Measurements from ENCODE around the gene CCDC142.

CCDC142 gene

DNA sequence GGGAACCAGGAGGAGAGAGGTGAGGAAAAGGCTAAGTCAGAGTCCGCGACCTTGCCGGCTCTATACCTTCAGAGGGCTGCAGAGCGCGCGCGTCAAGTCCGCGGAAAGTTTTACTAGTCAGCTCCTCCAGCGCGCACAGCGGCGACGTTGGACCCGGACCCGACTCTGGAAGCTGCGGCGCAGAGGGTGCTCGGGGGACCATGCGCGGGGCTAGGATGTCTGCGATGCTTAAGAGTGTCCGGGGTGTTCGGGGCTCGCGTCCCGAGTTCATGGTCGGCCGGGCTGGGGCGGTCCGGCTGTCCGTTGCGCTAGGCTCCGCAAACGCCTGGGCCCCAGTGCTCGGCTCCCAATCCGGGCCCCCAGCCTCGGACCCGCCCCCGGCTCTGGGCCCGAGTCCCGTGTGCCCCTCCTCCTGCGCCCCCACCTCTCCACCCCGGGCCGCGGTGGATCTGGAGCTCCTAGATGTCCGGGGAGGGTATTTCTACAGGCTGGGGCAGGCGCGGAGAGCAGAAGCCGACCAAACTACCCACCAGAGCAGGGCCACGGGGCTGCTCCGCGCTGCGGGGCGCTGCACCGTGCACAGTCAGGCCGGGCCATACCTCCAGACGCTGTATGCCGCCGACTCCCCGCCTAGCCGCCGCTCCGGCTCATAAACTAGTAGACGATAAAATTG, 16.6 kb upstream of the CCDC142 start, which contains the start of gene LBX2:
Gene LBX2, minus strand, starts transcription at position 337 of the 673 bp plus-strand sequence. Its CDS starts 66 bp downstream, at position 271.
- H3K27me3 ChIP-seq (ENCODE audit: control insufficient read depth in 1 of 2, insufficient read depth in 2 of 2, low read length in 2 of 2) = peaks cover 0 to 12% of the 10 kb centered on the region in 2 donors
- H3K36me3 ChIP-seq (ENCODE audit: control insufficient read depth in 1 of 2, insufficient read depth in 2 of 2, low read length in 2 of 2) = no peaks in the 10 kb centered on the region
- no peak within 1 kb of the TSS for H3K27ac ChIP-seq (ENCODE audit: low read depth, low read length)
- no peaks in the 10 kb centered on the region for H3K9me3 ChIP-seq (ENCODE audit: control insufficient read depth in 1 of 2, low read length in 2 of 2)
- peak within 1 kb of the TSS; percentile 74 to 82 for H3K4me3 ChIP-seq (ENCODE audit: low read depth in 1 of 2, low read length in 2 of 2)
- peaks cover 41 to 54% of the 10 kb centered on the region in 2 donors for H3K4me1 ChIP-seq (ENCODE audit: control insufficient read depth in 1 of 2, insufficient read depth in 2 of 2, low read length in 2 of 2)
- H3K9ac ChIP-seq (ENCODE audit: low read depth in 1 of 2, low read length in 2 of 2) = peak within 1 kb of the TSS; percentile 64 to 68

DNA sequence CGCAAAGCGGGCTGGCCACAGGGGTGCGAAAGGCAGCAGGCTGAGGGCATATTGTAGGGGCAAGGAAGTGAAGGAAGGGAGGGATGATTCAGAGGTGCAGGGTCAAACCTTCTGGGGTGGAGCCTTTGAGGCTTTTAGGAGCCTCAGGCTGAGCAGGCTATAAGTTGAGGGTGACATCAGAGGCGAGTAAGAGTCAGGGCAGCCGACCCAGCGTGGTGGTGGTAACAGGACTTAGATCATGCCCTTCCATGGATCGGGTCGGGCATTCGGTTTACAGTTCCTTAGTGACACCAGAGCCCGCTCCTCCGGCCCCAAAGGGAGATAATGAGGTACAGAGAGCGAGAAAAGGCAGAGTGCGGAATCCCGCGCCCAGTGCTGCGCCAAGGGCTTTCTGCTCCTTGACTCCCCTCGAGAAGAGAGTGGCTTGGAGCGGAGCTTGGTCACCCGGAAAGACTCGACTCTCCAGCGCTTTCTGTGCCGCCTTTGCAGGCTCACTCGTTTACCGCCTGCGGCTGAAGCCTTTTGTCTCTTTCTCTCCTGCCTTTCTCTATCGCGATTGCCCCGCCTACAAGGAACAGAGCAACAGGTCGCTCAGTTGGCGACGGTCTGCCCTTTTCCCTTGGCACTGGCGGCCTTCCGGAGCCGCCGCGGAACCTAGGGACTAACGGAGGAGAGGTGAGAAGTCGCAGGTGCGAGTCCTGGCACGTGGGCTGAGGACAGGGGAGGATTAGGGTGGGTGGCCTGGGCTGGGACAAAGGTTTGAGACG, 15.9 kb upstream of the CCDC142 start:
- Histone ChIP-seq H3K9ac (ENCODE audit: low read depth in 1 of 2, low read length in 2 of 2) (peak overlapping the region; percentile 64 to 68), H3K4me1 (ENCODE audit: control insufficient read depth in 1 of 2, insufficient read depth in 2 of 2, low read length in 2 of 2) (peaks cover 34 to 47% of the 10 kb centered on the region in 2 donors), H3K4me3 (ENCODE audit: low read depth in 1 of 2, low read length in 2 of 2) (peak overlapping the region; percentile 74 to 82), H3K9me3 (ENCODE audit: control insufficient read depth in 1 of 2, low read length in 2 of 2) (no peaks in the 10 kb centered on the region), H3K27ac (ENCODE audit: low read depth, low read length) (no peak overlapping the region), H3K36me3 (ENCODE audit: control insufficient read depth in 1 of 2, insufficient read depth in 2 of 2, low read length in 2 of 2) (peaks cover 2 to 6% of the 10 kb centered on the region in 2 donors), H3K27me3 (ENCODE audit: control insufficient read depth in 1 of 2, insufficient read depth in 2 of 2, low read length in 2 of 2) (peaks cover 0 to 12% of the 10 kb centered on the region in 2 donors)

DNA sequence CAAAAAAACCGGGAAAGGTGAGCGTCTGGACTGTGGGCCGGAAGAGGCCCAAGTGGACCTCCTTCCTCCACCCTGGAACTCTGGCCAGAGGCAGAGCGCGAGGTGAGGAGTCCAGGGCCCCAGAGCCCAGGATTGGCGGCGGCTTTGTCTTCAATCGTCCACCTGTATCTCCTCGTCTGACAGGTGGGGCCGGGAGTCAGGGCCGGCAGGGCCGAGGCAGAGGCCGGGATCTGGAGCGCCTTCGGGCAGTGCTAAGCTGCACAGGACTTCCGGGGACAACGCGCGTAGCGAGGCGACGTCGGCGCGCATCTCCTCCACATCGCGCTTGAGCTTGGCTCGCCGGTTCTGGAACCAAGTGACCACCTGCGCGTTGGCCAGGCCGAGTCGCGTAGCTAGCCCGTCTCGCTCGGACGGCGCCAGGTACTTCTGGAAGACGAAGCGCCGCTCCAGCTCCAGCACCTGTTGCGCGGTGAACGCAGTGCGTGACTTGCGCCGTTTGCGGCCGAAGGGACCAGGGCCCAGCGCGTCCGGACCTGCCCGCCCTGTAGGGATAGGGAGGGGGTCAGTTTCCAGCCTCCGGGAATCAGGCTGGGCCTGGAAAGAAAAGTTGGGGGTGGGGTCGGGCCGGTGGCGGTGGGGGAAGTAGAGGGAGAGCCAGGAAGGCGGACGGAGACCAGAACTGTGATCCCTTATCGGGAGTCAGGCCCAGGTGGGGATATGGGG, 15.1 kb upstream of the CCDC142 start:
- Histone ChIP-seq H3K27ac (ENCODE audit: low read depth, low read length) (no peak overlapping the region), H3K4me3 (ENCODE audit: low read depth in 1 of 2, low read length in 2 of 2) (peak overlapping the region; percentile 74 to 82), H3K9me3 (ENCODE audit: control insufficient read depth in 1 of 2, low read length in 2 of 2) (no peaks in the 10 kb centered on the region)

DNA sequence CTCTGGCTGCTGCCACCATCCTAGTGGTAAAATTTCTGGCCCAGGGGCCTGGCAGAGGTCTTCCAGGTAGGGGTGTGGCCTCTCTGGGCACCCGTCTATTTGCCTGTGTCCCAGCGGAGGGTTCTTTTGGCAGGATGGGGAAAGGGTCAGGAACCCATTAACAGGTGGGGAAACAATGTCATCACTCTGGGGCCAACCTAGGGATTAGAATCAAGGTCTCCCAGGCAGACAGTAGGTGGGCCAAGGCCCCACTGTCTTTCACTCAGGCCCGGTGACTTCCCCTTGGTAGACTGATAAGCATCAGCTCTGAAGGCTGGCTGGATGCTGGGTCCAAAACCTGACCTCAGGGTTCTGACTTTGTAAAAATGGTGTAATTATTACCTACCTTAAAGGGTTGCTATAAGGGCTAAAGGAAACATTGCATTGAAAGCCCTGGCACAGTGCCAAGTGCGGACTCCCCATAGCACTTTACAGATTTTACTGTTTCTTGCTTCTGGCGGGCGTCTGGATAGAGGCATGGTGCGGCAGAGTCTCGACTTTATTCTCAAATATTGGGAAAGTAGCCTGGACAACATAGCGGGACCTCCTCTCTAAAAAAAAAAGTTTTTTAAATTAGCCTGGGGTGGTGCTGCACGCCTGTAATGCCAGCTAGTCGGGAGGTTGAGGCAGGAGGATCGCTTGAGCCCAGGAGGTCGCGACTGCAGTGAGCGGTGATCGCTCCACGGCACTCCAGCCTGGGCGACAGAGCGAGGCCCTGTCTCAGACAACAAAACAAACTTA, 14.4 kb upstream of the CCDC142 start:
- peak overlapping the region; percentile 38 to 64 for H3K9ac ChIP-seq (ENCODE audit: low read depth in 1 of 2, low read length in 2 of 2)
- peaks cover 0 to 12% of the 10 kb centered on the region in 2 donors for H3K27me3 ChIP-seq (ENCODE audit: control insufficient read depth in 1 of 2, insufficient read depth in 2 of 2, low read length in 2 of 2)
- peak overlapping the region; percentile 74 to 82 for H3K4me3 ChIP-seq (ENCODE audit: low read depth in 1 of 2, low read length in 2 of 2)
- no peaks in the 10 kb centered on the region for H3K9me3 ChIP-seq (ENCODE audit: control insufficient read depth in 1 of 2, low read length in 2 of 2)
- peaks cover 32 to 43% of the 10 kb centered on the region in 2 donors for H3K4me1 ChIP-seq (ENCODE audit: control insufficient read depth in 1 of 2, insufficient read depth in 2 of 2, low read length in 2 of 2)
- H3K36me3 ChIP-seq (ENCODE audit: control insufficient read depth in 1 of 2, insufficient read depth in 2 of 2, low read length in 2 of 2) = peaks cover 16 to 21% of the 10 kb centered on the region in 2 donors
- no peak overlapping the region for H3K27ac ChIP-seq (ENCODE audit: low read depth, low read length)

More for the DNA sequence above, 15.1 kb upstream of the CCDC142 start:
- Histone ChIP-seq H3K27me3 (ENCODE audit: control insufficient read depth in 1 of 2, insufficient read depth in 2 of 2, low read length in 2 of 2) (peaks cover 0 to 12% of the 10 kb centered on the region in 2 donors), H3K36me3 (ENCODE audit: control insufficient read depth in 1 of 2, insufficient read depth in 2 of 2, low read length in 2 of 2) (peaks cover 8 to 13% of the 10 kb centered on the region in 2 donors), H3K9ac (ENCODE audit: low read depth in 1 of 2, low read length in 2 of 2) (peak overlapping the region; percentile 64 to 68), H3K4me1 (ENCODE audit: control insufficient read depth in 1 of 2, insufficient read depth in 2 of 2, low read length in 2 of 2) (peaks cover 32 to 45% of the 10 kb centered on the region in 2 donors)

DNA sequence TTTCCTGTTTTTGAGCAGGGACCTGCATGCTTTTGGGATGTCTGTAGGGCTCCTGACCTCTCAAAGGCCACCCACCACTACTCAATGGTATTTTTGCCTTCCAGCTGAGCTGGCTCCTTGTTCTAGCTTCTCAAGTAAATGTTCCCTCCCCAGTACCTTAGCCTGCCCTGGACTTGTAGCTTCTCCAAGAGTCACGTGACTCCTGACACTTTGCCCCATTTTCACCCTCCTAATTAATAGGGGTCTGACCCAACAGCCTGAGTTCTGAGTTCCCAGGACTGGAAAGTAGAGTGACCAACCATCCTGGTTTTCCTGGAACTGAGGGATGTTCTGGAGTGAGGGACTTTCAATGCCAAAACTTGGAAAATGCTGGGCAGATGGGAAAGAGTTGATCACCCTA, 12.6 kb upstream of the CCDC142 start:
- H3K27me3 ChIP-seq (ENCODE audit: control insufficient read depth in 1 of 2, insufficient read depth in 2 of 2, low read length in 2 of 2) = peaks cover 0 to 12% of the 10 kb centered on the region in 2 donors
- H3K9ac ChIP-seq (ENCODE audit: low read depth in 1 of 2, low read length in 2 of 2) = no peak overlapping the region
- no peak overlapping the region for H3K27ac ChIP-seq (ENCODE audit: low read depth, low read length)
- no peaks in the 10 kb centered on the region for H3K9me3 ChIP-seq (ENCODE audit: control insufficient read depth in 1 of 2, low read length in 2 of 2)
- no peak overlapping the region for H3K4me3 ChIP-seq (ENCODE audit: low read depth in 1 of 2, low read length in 2 of 2)
- H3K4me1 ChIP-seq (ENCODE audit: control insufficient read depth in 1 of 2, insufficient read depth in 2 of 2, low read length in 2 of 2) = peaks cover 21 to 34% of the 10 kb centered on the region in 2 donors
- H3K36me3 ChIP-seq (ENCODE audit: control insufficient read depth in 1 of 2, insufficient read depth in 2 of 2, low read length in 2 of 2) = peaks cover 31 to 38% of the 10 kb centered on the region in 2 donors

DNA sequence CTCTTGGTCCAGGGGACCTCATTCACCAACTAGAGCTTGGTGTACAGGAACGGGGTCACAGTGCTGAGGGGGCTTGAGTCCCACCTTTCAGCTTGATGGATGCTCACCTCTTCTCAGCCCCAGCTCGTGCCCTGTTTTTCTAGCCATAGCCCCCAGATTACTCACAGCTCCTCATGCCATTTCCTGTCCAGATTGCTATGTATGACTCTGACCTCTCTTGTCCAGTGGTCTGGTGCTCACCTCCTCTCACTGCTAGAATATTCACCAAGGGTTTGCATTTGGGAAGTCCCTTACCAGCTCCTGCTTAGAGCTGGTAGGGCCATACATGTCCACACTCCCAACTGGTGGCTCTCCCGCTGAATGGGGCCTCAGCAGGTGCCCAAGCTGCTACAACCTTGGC, 10.7 kb upstream of the CCDC142 start:
- H3K36me3 ChIP-seq (ENCODE audit: control insufficient read depth in 1 of 2, insufficient read depth in 2 of 2, low read length in 2 of 2) = peaks cover 31 to 43% of the 10 kb centered on the region in 2 donors
- no peaks in the 10 kb centered on the region for H3K9me3 ChIP-seq (ENCODE audit: control insufficient read depth in 1 of 2, low read length in 2 of 2)
- H3K27me3 ChIP-seq (ENCODE audit: control insufficient read depth in 1 of 2, insufficient read depth in 2 of 2, low read length in 2 of 2) = peaks cover 0 to 5% of the 10 kb centered on the region in 2 donors
- no peak overlapping the region for H3K9ac ChIP-seq (ENCODE audit: low read depth in 1 of 2, low read length in 2 of 2)
- no peak overlapping the region for H3K27ac ChIP-seq (ENCODE audit: low read depth, low read length)
- H3K4me3 ChIP-seq (ENCODE audit: low read depth in 1 of 2, low read length in 2 of 2) = no peak overlapping the region
- H3K4me1 ChIP-seq (ENCODE audit: control insufficient read depth in 1 of 2, insufficient read depth in 2 of 2, low read length in 2 of 2) = peaks cover 15 to 33% of the 10 kb centered on the region in 2 donors

DNA sequence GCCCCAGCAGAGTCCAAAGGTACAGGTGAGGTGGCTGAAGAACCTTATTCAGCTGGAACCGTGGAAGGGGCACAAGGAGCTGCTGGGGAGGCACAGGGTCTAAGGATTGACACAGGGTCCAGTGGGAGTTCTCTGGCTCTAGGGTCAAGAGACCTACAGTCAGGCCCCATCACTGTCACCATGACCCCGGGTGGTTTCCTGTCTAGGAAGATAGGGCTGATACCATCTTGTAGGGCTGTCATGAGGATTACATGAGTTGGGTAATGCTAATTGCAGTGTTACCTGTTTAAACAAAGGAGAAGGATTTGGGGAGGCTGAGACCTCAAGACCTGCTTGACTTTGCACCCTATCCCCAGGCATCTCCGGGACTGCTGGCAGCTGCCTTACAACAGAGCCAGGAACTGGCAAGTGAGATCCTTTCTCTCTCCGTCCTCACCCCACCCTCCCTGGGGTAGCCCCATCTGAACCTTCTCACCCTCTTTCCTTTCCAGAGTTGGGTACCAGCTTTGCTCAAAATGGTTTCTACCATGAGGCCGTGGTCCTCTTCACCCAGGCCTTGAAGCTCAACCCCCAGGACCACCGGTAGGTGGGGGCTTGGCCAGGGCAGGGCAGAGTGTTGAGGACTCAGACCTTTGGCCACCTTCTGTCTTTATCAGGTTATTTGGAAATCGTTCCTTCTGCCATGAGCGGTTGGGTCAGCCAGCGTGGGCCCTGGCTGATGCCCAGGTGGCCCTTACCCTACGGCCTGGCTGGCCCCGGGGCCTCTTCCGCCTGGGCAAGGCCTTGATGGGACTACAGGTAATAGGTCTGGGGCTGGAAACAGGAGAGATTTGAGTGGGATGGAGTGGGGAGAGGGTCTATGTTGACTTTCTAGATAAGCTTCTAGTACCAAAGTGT, 9.1 kb upstream of the CCDC142 start:
- no peak overlapping the region for H3K27ac ChIP-seq (ENCODE audit: low read depth, low read length)
- H3K27me3 ChIP-seq (ENCODE audit: control insufficient read depth in 1 of 2, insufficient read depth in 2 of 2, low read length in 2 of 2) = no peaks in the 10 kb centered on the region
- H3K4me1 ChIP-seq (ENCODE audit: control insufficient read depth in 1 of 2, insufficient read depth in 2 of 2, low read length in 2 of 2) = peaks cover 17 to 25% of the 10 kb centered on the region in 2 donors
- no peak overlapping the region for H3K4me3 ChIP-seq (ENCODE audit: low read depth in 1 of 2, low read length in 2 of 2)
- H3K9ac ChIP-seq (ENCODE audit: low read depth in 1 of 2, low read length in 2 of 2) = no peak overlapping the region
- peaks cover 31 to 53% of the 10 kb centered on the region in 2 donors for H3K36me3 ChIP-seq (ENCODE audit: control insufficient read depth in 1 of 2, insufficient read depth in 2 of 2, low read length in 2 of 2)
- no peaks in the 10 kb centered on the region for H3K9me3 ChIP-seq (ENCODE audit: control insufficient read depth in 1 of 2, low read length in 2 of 2)

DNA sequence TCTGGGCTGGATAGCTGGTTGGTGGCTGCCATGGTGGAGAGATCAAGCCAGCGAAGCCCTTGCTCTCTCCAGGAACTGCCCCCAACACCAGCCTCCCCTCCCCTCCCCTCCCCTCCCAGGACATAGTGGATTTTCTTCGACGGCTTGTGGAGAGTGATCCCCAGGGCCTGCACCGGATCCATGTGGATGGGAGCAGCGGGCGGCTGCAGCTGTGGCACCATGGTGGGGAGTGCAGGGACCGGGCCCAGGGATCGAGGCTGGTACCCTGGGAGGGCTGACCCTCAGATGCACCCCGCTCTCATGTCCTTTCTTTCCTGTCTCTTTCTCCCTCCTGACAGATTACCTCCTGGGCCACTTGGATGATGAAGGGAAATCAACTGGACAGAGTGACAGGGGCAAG, 7.1 kb upstream of the CCDC142 start:
- H3K27ac ChIP-seq (ENCODE audit: low read depth, low read length) = no peak overlapping the region
- peaks cover 31 to 66% of the 10 kb centered on the region in 2 donors for H3K36me3 ChIP-seq (ENCODE audit: control insufficient read depth in 1 of 2, insufficient read depth in 2 of 2, low read length in 2 of 2)
- H3K4me1 ChIP-seq (ENCODE audit: control insufficient read depth in 1 of 2, insufficient read depth in 2 of 2, low read length in 2 of 2) = peaks cover 17 to 25% of the 10 kb centered on the region in 2 donors
- no peaks in the 10 kb centered on the region for H3K9me3 ChIP-seq (ENCODE audit: control insufficient read depth in 1 of 2, low read length in 2 of 2)
- H3K4me3 ChIP-seq (ENCODE audit: low read depth in 1 of 2, low read length in 2 of 2) = no peak overlapping the region
- no peak overlapping the region for H3K9ac ChIP-seq (ENCODE audit: low read depth in 1 of 2, low read length in 2 of 2)
- no peaks in the 10 kb centered on the region for H3K27me3 ChIP-seq (ENCODE audit: control insufficient read depth in 1 of 2, insufficient read depth in 2 of 2, low read length in 2 of 2)
